Osteocyte (in vitro differentiated cells): ENCODE data around the gene NOS1AP. TPM values are rescaled to one million over a fixed set of nuclear protein-coding genes. Genes with fewer than 3 reads are reported as not detected.

Experiments used
- DNase-seq: peaks from one replicate; pipeline ENCODE4 v3.0.0; 2021; ENCODE audit warnings: mixed read lengths; ENCODE audit not compliant: unreplicated experiment; ENCODE audit errors: extremely low spot score
- H3K27ac Mint-ChIP-seq: one replicate; pipeline ENCODE4 v1.8.0; 2021; ENCODE audit warnings: mild to moderate bottlenecking, mixed read lengths; ENCODE audit not compliant: unreplicated experiment
- H3K27me3 Mint-ChIP-seq: one replicate; pipeline ENCODE4 v1.8.0; 2021; ENCODE audit warnings: mixed read lengths; ENCODE audit not compliant: unreplicated experiment
- H3K36me3 Mint-ChIP-seq: one replicate; pipeline ENCODE4 v1.8.0; 2021; ENCODE audit warnings: mixed read lengths; ENCODE audit not compliant: unreplicated experiment
- H3K4me1 Mint-ChIP-seq: one replicate; pipeline ENCODE4 v1.8.0; 2021; ENCODE audit warnings: mixed read lengths; ENCODE audit not compliant: unreplicated experiment
- H3K4me3 Mint-ChIP-seq: one replicate; pipeline ENCODE4 v1.8.0; 2021; ENCODE audit warnings: mild to moderate bottlenecking, moderate library complexity, mixed read lengths; ENCODE audit not compliant: unreplicated experiment
- H3K9me3 Mint-ChIP-seq: one replicate; pipeline ENCODE4 v1.8.0; 2021; ENCODE audit warnings: mixed read lengths; ENCODE audit not compliant: unreplicated experiment
- total RNA-seq: library from RNA; stranded (reverse); gene quantifications from 2 replicates; pipeline ENCODE4 v1.2.1, GENCODE V29; 2021
- TF ChIP-seq, protein P1 (sequence below): fragments of 200-600 bp; sonication (generic); IDR thresholded peaks from 2 replicates; pipeline ENCODE4 v1.5.0; 2021; ENCODE audit warnings: antibody characterized with exemption, mild to moderate bottlenecking, moderate library complexity

The NOS1AP gene
- total RNA-seq, 1 donor from 2014 or later, result 2.5 TPM

- no peak for DNase-seq
- H3K27me3 Mint-ChIP-seq, result peaks cover 17% of the 10 kb centered on the region
These were observed 159.1 kb downstream of the NOS1AP start for GRCh38 chr1:162228586-162228985.

GRCh38 chr1:162229549-162229948, 160.1 kb downstream of the NOS1AP start:
- H3K27ac Mint-ChIP-seq, result no peak overlapping the region
- no peaks in the 10 kb centered on the region for H3K4me1 Mint-ChIP-seq
- no peaks in the 10 kb centered on the region for H3K36me3 Mint-ChIP-seq
- no peaks in the 10 kb centered on the region for H3K9me3 Mint-ChIP-seq
- TF ChIP-seq, protein P1, sequence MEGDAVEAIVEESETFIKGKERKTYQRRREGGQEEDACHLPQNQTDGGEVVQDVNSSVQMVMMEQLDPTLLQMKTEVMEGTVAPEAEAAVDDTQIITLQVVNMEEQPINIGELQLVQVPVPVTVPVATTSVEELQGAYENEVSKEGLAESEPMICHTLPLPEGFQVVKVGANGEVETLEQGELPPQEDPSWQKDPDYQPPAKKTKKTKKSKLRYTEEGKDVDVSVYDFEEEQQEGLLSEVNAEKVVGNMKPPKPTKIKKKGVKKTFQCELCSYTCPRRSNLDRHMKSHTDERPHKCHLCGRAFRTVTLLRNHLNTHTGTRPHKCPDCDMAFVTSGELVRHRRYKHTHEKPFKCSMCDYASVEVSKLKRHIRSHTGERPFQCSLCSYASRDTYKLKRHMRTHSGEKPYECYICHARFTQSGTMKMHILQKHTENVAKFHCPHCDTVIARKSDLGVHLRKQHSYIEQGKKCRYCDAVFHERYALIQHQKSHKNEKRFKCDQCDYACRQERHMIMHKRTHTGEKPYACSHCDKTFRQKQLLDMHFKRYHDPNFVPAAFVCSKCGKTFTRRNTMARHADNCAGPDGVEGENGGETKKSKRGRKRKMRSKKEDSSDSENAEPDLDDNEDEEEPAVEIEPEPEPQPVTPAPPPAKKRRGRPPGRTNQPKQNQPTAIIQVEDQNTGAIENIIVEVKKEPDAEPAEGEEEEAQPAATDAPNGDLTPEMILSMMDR, result no peak
- peaks cover 20% of the 10 kb centered on the region for H3K27me3 Mint-ChIP-seq
- no peak overlapping the region for H3K4me3 Mint-ChIP-seq
- DNase-seq, result no peak

More at GRCh38 chr1:162228586-162228985, 159.1 kb downstream of the NOS1AP start:
- Mint-ChIP-seq H3K9me3 (no peaks in the 10 kb centered on the region), H3K4me3 (no peak overlapping the region), H3K36me3 (no peaks in the 10 kb centered on the region), H3K27ac (no peak overlapping the region), H3K4me1 (no peaks in the 10 kb centered on the region)
- TF ChIP-seq, protein P1, result no peak

DNA sequence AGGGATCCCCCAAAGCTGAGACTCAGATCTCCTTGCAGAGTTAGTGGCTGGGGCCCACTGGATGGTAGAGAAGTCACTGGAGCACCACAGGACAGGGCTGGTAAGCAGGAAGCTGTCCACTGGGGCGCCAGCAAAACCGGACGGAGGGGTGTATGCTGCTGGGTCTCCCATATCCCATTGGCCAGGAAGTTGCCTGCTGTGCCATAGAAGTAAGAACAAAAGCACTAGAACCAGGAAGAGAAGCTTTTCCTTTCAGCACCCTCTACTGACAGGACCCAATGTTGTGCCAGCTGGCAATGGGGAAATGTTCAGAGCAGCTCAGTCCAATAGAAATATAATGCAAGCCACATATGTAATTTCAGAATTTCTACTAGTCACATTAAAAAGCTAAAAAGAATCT, 160.6 kb downstream of the NOS1AP start:
- Mint-ChIP-seq H3K36me3 (no peaks in the 10 kb centered on the region), H3K27ac (no peak overlapping the region), H3K9me3 (no peaks in the 10 kb centered on the region), H3K4me1 (no peaks in the 10 kb centered on the region), H3K4me3 (no peak overlapping the region), H3K27me3 (peaks cover 25% of the 10 kb centered on the region)
- no peak for DNase-seq
- TF ChIP-seq, protein P1, result peak; percentile 26

DNA sequence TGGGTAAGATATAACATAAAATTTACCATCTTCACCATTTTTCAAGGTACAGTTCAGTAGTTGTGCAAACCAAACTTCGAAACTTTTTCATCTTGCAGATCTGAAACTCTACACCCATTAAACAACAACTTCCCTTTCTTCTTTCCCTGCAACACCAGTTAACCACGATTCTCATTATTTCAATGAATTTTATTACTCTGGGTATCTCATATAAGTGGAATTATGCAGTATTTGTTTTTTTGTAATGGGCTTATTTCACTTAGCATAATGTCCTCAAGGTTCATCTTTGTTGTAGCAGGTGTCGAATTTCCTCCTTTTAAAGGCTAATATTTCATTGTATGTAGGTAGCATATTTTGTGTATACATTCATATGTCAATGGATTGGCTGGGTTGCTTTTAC, 161.0 kb downstream of the NOS1AP start:
- Mint-ChIP-seq H3K27me3 (peaks cover 28% of the 10 kb centered on the region), H3K4me3 (no peak overlapping the region), H3K4me1 (no peaks in the 10 kb centered on the region), H3K27ac (no peak overlapping the region), H3K9me3 (no peaks in the 10 kb centered on the region), H3K36me3 (no peaks in the 10 kb centered on the region)
- TF ChIP-seq, protein P1, result no peak
- no peak for DNase-seq

GRCh38 chr1:162232034-162232711, 162.7 kb downstream of the NOS1AP start:
- no peaks in the 10 kb centered on the region for H3K4me1 Mint-ChIP-seq
- H3K9me3 Mint-ChIP-seq, result no peaks in the 10 kb centered on the region
- H3K27ac Mint-ChIP-seq, result no peak overlapping the region
- TF ChIP-seq, protein P1, result no peak
- H3K4me3 Mint-ChIP-seq, result no peak overlapping the region
- no peak for DNase-seq
- H3K27me3 Mint-ChIP-seq, result peaks cover 35% of the 10 kb centered on the region
- no peaks in the 10 kb centered on the region for H3K36me3 Mint-ChIP-seq
